GM21528 (cell line): Measurements from ENCODE around the gene GLRX.

ENCODE experiments used
- ATAC-seq: cut with Tn5 transposase; IDR thresholded peaks from one replicate; pipeline ENCODE4 v1.9.1; 2021; ENCODE audit warnings: mild to moderate bottlenecking, moderate library complexity; ENCODE audit not compliant: unreplicated experiment, low FRiP score

The GLRX gene

DNA sequence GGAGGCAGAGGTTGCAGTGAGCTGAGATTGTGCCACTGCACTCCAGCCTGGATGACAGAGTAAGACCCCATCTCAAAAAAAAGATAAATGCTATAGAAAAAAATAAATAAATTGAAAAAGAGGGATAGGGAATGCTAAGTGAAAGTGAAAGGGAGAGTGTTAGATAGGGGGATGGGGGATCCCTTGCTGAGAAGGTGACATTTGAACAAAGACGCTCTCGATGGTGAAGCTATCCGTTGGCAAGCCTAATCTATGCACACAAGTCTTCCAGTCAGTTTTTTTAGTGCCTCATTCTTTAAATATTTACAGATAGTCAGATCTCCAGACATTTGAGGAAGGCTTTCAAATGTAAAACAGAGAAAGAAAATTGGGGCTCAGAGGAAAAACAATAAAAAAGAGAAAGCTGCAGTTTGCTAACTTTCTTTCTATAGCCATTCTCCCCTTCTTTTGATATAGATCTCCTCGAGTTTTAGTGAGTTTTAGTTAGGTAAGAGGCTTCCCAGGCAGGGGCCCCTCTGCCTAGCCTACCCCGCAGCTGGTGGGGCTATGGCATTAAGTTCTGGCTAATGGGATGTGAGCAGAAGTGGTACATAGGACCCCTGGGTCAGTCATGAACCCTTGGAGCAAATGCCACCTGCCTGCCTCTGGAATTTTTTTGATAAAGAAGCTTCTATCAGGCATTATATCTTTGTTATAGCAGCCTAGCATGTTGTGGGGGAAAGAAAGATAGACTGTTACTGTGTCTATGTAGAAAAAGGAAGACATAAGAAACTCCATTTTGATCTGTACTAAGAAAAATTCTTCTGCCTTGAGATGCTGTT, 12.0 kb downstream of the GLRX start:
- ATAC-seq, result no peak

DNA sequence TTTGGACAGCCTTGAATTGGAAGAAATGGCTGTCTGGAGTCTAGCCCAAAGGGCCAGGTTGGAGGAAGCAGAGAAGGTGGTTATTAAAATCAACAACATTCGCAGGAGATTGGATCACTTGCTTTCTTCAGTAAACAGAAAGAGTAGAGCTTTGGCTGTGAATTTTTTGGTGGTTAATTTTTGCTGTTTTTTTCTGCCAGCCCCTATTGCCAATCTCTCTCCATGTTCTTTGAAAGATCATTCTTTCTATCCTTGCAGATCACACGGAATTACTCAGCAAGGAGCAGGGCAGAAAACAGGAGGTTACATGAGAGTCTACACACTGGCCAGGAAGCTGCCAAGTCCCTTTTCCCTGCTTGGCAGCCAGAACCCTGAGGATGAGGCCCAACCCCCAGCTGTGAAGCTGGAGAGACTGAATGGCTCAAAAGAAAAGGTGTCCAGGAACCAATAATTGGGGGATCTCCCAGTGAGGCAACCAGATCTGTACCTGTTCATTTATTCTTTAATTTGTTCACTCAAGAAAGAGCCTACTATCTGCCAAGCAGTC, 13.0 kb downstream of the GLRX start:
- no peak for ATAC-seq

DNA sequence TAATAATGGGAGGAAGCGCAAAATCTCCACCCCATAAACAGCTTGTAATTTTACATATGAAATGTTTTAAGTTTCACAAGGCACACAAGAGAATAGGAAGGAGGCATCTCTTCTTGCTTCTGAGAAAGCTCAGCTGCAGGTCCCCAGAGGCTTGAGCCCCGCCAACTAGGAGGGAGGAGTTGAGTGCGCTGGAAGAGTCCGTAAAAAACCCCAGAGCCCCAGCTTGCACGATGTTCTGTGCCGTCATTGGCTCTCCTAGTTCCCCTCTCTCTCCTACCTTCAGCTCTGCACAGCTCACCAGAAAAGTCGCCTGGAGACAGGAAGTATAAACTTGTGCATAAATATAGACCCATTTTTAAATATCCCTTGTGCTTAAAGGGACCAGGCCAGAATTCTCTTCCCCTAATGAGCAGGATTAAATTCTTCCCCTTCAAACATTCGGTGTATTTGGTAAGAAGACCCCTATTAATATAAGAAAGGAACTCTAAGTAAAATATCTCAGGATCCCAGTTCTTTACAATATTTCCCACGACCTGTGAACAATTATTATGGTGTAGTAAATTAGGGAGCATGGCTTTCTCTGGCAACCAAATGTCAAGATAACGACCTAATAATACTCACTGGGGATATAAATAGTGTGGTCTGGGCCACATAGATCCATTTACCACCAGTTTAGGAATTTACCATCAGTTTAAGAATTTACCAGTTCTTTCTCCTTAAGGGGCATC, 13.7 kb downstream of the GLRX start:
- ATAC-seq, result peak; percentile 99

- ATAC-seq, result peak; percentile 12
Measured at GRCh38 chr5:95808013-95808685, 14.4 kb downstream of the GLRX start.

DNA sequence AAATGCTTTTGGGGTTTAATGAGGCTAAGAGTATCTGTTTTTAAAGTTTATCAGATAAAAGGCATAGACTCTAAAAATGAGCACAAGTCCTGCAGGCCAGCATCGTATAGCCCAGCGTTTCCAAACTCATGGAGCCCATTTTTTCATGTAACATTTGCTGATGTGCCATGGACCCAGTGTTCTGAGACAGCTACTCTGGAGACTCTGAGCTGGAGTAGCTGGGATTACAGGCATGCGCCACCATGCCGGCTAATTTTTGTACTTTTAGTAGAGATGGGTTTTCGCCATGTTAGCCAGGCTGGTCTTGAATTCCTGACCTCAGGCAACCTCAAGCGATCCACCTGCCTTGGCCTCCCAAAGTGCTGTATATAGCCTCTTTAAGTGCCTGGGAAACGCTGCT, 15.8 kb downstream of the GLRX start:
- no peak for ATAC-seq

GRCh38 chr5:95804736-95805539, 17.6 kb downstream of the GLRX start:
- no peak for ATAC-seq

GRCh38 chr5:95803271-95804148, 19.0 kb downstream of the GLRX start:
- no peak for ATAC-seq

DNA sequence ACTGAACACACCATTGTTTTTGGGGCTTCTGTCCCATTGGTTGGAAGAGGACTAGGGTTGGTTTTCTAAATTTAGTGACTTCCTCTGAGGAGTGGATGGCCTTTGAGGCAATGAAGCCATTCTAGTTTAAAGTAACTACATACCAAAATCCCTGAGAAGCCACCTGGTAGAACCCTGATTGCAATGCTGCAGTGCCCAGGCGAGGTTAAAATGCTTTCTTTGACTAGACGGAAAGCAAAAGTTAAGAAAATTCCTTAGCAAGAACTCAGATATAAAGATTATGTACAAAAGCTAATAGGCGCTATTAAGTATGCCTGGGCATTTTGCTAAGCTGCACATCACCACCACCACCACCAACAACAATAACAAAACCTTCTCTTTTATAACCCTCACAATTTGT, 20.6 kb downstream of the GLRX start:
- no peak for ATAC-seq

DNA sequence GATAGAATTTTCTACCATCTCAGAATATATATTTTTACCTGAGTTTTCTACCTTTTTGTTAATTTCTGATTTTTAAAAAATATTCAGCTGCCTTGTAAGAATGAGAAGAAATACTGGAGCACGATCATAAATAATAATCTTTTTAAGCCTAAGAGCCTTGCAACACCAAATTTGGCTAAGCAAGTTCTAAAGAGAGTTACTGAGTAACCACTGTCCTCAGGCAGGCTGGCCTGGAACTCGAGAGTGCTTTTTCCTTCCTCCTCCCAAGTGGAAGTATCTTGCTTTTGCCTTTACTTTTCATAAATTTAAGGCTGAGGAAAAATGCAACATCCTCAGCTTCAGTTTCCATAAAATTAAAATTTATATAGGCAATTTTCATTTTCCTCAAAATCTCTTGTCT, 21.0 kb downstream of the GLRX start:
- no peak for ATAC-seq

DNA sequence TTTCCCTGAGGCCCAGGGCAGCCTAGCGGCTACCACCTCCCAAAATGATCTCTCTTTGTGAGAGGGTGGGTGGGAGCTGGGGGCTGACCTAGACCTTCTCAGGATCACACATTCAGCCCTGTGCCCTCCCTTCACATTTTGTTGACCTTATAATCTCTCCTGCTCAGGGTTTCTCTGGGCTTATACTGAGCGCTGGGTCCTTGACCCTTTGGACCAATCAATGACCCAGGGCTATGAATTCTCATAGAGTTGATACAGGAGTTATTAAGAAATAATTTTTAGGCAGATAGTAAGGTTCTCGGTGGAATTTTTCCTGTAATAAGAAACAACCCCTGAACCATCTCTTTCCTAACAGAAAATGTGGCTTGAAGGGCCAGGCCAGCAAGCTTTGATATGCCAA, 22.0 kb downstream of the GLRX start:
- no peak for ATAC-seq

- no peak for ATAC-seq
Measured at GRCh38 chr5:95799191-95799835, 23.2 kb downstream of the GLRX start.

DNA sequence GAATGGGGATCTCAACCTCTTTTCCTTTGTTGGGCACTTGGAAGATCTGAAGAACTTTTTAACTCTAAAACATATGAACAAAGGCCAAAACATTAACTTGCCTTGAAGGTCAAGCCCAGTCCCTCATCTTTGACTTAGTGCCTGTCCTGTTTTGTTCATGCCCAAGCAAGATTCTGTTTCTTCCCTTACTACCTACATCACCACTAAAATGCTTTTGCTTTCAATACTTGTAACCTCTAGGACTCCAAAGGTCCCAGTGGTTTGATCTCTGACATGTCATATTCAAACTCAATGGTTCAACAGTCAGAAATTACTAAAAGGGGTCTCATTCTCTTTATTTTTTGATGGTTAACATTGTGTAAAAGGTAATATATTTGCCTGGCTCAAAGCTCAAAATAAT, 24.0 kb downstream of the GLRX start:
- ATAC-seq, result no peak

DNA sequence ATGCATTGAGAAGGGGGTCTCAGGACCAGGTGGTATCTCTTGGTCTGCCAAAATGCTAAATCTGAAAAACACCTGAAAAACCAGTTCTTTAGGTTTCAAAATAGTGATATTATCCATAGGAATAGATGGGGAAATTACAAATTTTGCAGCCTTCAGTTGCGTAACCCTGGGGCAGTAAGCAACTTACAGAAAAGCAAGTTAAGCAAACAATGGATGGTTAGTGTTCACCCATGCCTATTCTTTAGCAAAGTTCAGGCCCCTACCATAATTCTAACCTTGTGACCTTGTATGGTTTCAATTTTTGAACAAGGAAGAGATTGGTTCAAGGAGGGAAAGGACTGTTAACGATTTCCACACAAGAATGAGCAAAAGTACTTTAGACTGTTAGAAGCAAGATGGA, 24.5 kb downstream of the GLRX start:
- no peak for ATAC-seq

- no peak for ATAC-seq
Measured at GRCh38 chr5:95797301-95797700, 25.2 kb downstream of the GLRX start.

DNA sequence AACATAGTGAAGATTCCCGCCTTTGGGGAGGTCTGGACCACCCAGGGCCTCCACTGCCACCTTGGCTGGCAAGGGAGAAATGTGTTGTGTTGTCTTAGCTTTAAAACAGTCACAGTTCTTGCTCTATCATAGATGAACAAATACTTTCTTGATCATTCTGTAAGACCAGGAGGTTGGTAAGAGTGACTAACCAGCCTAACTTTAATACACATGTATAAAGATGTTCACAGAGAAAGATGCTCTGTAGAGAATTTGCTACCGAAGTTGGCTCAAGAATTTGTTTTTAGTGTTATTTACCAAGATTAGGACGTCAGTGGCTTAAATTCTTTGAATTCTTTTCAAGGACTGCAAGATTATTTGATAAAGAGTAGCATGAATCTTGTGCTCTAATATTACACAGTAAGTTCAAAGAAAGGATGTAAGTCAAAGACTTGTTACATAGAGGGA, 28.4 kb downstream of the GLRX start:
- no peak for ATAC-seq

- ATAC-seq, result no peak
Measured at GRCh38 chr5:95791751-95792150, 30.8 kb downstream of the GLRX start.

DNA sequence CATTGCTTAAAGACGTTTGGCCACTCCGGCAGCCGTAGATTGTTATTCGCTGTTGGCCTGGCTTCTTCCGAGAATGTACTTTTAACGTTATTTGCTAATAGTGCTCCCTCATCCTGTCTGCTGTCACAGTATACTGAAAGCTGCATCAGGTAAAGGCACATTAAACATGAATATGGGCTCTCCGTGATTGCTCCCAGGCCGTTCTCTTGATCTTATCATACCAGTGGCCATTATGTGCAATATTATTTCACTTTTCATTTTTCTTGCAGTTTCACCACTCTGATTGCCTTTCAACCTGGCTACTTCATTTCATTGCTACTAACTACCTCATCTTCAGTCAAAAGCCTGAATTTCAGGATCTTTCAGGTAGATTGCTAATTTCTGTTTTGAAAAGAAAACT, 34.0 kb downstream of the GLRX start:
- no peak for ATAC-seq

- ATAC-seq, result no peak
Measured at GRCh38 chr5:95786821-95787418, 35.6 kb downstream of the GLRX start.
